AG04449 (cell line): ENCODE results near the gene TRIP11.

Experiments
- CTCF ChIA-PET: fragments of 350-600 bp; formaldehyde crosslinking; extraction: SDS; loops from one replicate; lab custom pipeline; 2021; ENCODE audit warnings: antibody characterized with exemption; lab: Yijun Ruan, JAX
- POLR2A ChIA-PET: fragments of 400-600, 350-600 bp; formaldehyde crosslinking; extraction: SDS; loops from one replicate; lab custom pipeline; 2020; ENCODE audit warnings: antibody characterized with exemption, inconsistent platforms; lab: Yijun Ruan, JAX
- DNase-seq: peaks from one replicate; pipeline ENCODE4 v3.0.0-alpha.2; 2010; ENCODE audit warnings: low read depth, low spot score
- H3K4me3 ChIP-seq: 2 replicates; pipeline ENCODE4 v1.5.1; 2011; ENCODE audit warnings: low read depth, mild to moderate bottlenecking, control low read depth, low read length
- TF ChIP-seq, protein P1 (sequence below): IDR thresholded peaks from one replicate; pipeline ENCODE4 v1.5.1; 2011; ENCODE audit warnings: mild to moderate bottlenecking, moderate library complexity, low read length, control low read depth, inconsistent platforms; ENCODE audit not compliant: insufficient read depth; ENCODE audit errors: missing control alignments

The TRIP11 gene

DNA sequence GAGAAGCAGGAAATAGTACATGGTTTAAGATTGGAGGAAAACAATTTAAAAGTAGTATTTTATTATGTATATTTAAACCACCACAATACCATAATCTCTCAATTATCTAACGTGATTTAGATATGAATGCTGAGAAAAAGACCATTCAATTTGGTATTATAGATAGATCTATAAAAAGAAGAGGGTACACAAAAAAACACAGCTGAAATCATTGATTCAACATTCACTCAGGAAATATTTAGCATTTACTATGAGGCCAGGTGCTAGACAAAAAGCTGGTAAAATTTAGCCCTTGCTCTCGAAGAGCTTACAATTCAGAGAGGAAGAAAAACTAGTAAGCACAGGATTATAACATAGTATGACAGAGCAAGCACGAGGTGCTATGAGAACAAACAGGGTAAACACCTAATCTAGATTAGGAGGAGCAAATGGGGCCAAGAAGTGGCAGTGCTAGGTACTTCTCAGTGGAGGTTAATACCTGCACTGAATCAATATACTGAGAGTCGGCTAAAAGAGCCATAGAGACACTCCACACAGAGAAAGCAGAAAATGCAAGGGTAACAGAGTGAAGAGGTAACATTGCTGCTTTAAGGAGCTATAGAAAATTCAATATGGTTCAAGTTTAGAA is 27.6 kb downstream of the TRIP11 start:
- POLR2A ChIA-PET, result no interaction called here
- TF ChIP-seq, protein P1, sequence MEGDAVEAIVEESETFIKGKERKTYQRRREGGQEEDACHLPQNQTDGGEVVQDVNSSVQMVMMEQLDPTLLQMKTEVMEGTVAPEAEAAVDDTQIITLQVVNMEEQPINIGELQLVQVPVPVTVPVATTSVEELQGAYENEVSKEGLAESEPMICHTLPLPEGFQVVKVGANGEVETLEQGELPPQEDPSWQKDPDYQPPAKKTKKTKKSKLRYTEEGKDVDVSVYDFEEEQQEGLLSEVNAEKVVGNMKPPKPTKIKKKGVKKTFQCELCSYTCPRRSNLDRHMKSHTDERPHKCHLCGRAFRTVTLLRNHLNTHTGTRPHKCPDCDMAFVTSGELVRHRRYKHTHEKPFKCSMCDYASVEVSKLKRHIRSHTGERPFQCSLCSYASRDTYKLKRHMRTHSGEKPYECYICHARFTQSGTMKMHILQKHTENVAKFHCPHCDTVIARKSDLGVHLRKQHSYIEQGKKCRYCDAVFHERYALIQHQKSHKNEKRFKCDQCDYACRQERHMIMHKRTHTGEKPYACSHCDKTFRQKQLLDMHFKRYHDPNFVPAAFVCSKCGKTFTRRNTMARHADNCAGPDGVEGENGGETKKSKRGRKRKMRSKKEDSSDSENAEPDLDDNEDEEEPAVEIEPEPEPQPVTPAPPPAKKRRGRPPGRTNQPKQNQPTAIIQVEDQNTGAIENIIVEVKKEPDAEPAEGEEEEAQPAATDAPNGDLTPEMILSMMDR, result no peak

DNA sequence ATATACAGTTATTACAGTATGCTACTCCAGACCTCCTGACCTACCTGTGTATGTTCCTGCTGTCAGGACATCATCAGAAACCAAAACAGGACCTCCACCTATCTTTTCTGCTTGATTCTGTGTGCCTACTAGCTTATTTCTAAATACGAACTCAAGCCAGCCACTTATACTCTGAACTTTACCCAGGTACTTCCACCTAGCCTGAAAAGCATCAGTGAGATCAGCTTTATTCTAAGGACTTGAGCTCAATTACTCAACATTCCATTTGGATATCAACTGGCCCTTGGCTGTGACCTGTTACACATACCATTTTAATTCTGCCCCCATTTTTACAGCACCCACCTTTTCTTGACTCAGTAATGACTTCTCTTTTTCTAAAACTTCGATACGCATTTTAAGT is 29.2 kb downstream of the TRIP11 start:
- no peak for DNase-seq
- POLR2A ChIA-PET, result no interaction called here
- TF ChIP-seq, protein P1, result no peak
- CTCF ChIA-PET, result interaction anchor here (1.7 kb wide), 1 partner anchor 12 kb away, joined by 4 read pairs; no protein-coding TSS in a partner anchor
- no peak overlapping the region for H3K4me3 ChIP-seq

More for the DNA sequence above, 27.6 kb downstream of the TRIP11 start:
- CTCF ChIA-PET, result interaction anchor here (0.5 to 2.0 kb wide), 3 partner anchors 11 to 362 kb away, joined by 3 to 10 read pairs (median 3); no protein-coding TSS in a partner anchor
- no peak overlapping the region for H3K4me3 ChIP-seq
- no peak for DNase-seq

DNA sequence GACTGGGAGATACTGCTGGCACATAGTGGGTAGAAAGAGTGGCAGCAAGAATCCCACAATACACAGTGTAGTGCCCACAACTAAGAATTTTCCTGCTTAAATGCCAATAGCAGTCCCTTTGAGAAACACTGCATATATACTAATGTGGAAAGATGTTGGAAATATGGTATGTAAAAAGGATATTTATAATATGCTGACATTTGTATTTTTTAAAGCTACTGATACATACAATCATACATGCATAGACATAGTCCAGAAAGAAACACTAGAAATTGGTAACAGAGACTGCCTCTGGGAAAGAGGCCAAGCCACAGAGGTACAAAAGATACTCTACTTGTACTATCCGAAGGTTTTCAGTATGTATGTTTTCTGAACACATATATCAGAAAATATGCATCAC is 30.3 kb downstream of the TRIP11 start:
- ChIA-PET CTCF (interaction anchor here (1.7 to 2.0 kb wide), 2 partner anchors 10 to 13 kb away, joined by 4 to 14 read pairs; no protein-coding TSS in a partner anchor), POLR2A (no interaction called here)
- TF ChIP-seq, protein P1, result no peak
- no peak overlapping the region for H3K4me3 ChIP-seq
- DNase-seq, result no peak

DNA sequence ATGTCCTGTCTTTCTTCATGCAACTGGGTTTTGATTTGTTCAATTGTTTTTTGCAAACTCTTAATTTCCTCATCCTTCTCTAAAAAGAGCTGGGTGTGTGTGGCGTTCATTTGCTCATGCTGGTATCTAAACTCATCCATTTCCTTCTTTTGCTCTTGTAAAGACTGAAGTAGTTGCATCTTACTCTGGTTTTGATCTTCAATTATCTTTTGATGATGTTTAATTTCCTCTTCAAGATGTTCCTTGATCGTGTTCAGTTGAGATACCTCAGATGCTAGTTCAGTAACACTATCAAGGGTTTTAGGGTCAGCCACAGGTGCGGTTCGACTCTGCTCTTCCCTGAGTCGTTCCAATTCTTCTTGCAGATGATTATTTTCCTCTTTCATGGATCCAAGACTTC is 34.8 kb downstream of the TRIP11 start:
- ChIA-PET CTCF (interaction anchor here (1.0 to 1.9 kb wide), 3 partner anchors 8 to 682 kb away, joined by 3 to 20 read pairs (median 3); no protein-coding TSS in a partner anchor), POLR2A (no interaction called here)
- no peak for DNase-seq
- TF ChIP-seq, protein P1, result no peak
- no peak overlapping the region for H3K4me3 ChIP-seq

DNA sequence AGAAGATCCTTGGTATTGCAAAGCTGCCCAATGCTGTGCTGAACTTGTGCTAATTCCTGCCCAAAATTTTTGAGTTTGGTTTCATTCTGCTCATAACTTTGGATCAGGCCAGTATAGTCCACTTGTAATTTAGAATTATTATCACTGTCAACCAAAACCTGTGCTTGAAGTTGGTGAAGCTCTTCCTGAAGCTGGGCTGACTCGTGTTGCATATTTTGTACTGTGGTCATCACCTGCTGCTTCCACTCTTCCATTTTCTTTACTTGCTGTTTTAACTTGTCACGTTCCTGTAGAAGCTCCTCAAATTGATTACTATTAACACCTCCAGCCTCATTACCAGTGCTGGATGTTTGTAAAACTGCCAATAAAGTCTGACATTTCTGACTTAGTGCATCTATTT is 35.8 kb downstream of the TRIP11 start:
- CTCF ChIA-PET, result interaction anchor here (1.0 kb wide), 1 partner anchor 18 kb away, joined by 3 read pairs; no protein-coding TSS in a partner anchor
- DNase-seq, result no peak
- TF ChIP-seq, protein P1, result no peak
- POLR2A ChIA-PET, result no interaction called here
- H3K4me3 ChIP-seq, result no peak overlapping the region
